Esophagus muscularis mucosa (tissue), 3 donors: ENCODE data around the gene POP5.

Experiments used
- POLR2A ChIP-seq: fragments of 450-650 bp; IDR thresholded peaks from one replicate; pipeline ENCODE4 v1.6.1; 2017; ENCODE audit warnings: antibody characterized with exemption, moderate library complexity, mild to moderate bottlenecking, low read depth
- POLR2AphosphoS5 ChIP-seq, 2 donors: sonication (generic); formaldehyde crosslinking; IDR thresholded peaks; one replicate each; pipeline ENCODE4 v1.6.1; 2017; ENCODE audit warnings: antibody characterized with exemption in 2 of 2
- TF ChIP-seq, protein P1 (sequence below), 3 experiments: fragments of 200-600 bp in 2 of 3; fragments of 450-650 bp in 1 of 3; sonication (generic) in 2 of 3; IDR thresholded peaks; one replicate each; pipeline ENCODE4 v1.5.1; 2017 to 2019; ENCODE audit warnings: antibody characterized with exemption in 3 of 3, mild to moderate bottlenecking in 2 of 3, moderate library complexity in 1 of 3

DNA sequence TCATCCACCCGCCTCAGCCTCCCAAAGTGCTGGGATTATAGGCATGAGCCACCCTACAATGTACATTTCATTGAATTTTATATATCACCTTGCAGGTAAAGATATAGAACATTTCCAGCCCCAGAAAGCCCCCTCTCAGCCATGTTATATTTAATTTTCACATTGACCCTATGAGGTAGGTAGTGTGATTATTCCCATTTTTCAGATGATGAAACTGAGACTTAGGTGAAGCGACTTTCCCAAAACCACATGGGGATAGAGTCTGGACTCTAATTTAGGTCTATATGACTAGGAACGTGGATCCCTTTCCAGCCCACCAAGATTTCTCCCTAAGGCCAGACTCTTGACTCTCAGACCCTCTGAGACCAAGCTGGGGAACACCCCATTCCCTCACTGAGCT, 15.7 kb upstream of the POP5 start:
- no peak for TF ChIP-seq POLR2A
- TF ChIP-seq, protein P1, sequence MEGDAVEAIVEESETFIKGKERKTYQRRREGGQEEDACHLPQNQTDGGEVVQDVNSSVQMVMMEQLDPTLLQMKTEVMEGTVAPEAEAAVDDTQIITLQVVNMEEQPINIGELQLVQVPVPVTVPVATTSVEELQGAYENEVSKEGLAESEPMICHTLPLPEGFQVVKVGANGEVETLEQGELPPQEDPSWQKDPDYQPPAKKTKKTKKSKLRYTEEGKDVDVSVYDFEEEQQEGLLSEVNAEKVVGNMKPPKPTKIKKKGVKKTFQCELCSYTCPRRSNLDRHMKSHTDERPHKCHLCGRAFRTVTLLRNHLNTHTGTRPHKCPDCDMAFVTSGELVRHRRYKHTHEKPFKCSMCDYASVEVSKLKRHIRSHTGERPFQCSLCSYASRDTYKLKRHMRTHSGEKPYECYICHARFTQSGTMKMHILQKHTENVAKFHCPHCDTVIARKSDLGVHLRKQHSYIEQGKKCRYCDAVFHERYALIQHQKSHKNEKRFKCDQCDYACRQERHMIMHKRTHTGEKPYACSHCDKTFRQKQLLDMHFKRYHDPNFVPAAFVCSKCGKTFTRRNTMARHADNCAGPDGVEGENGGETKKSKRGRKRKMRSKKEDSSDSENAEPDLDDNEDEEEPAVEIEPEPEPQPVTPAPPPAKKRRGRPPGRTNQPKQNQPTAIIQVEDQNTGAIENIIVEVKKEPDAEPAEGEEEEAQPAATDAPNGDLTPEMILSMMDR (IDR thresholded peaks at IDR 0.05) = no peak
- TF ChIP-seq POLR2AphosphoS5 (IDR thresholded peaks at IDR 0.05) = no peak
